HepG2 (cell line): Measurements from ENCODE around the gene ZNF112. TPM values are rescaled to one million over a fixed set of nuclear protein-coding genes. Genes with fewer than 3 reads are reported as not detected.
A peak's percentile ranks its signal among the peaks of the same experiment; 100 is the strongest.

Experiments
- ARID4A ChIP-seq: sonication (generic); formaldehyde crosslinking; IDR thresholded peaks from 2 replicates; pipeline ENCODE4 v1.5.0; 2020; ENCODE audit warnings: mild to moderate bottlenecking, missing genetic modification reagents, borderline replicate concordance
- CREB1 ChIP-seq, 2 experiments: fragments of 450-650 bp in 1 of 2; IDR thresholded peaks; 2 replicates each; pipeline ENCODE4 v1.6.1; 2016 to 2017; ENCODE audit warnings: control low read depth in 1 of 2, mild to moderate bottlenecking in 1 of 2, missing compliant biosample characterization in 1 of 2, missing genetic modification characterization in 1 of 2
- CREM ChIP-seq, 2 experiments: sonication (generic) in 1 of 2; formaldehyde crosslinking in 1 of 2; IDR thresholded peaks; 2 replicates each; pipeline versions ENCODE4 v1.4.0 to v1.6.1; 2016 to 2020; ENCODE audit warnings: antibody characterized with exemption in 1 of 2, mild to moderate bottlenecking in 1 of 2, missing genetic modification reagents in 1 of 2
- ELF1 ChIP-seq: sonication (generic); formaldehyde crosslinking; IDR thresholded peaks from 2 replicates; pipeline ENCODE4 v1.4.0; 2020; ENCODE audit warnings: missing genetic modification reagents
- GABPA ChIP-seq, 2 experiments: IDR thresholded peaks; 2 replicates each; pipeline ENCODE4 v1.6.1; 2011 to 2016; ENCODE audit warnings: low read depth in 2 of 2, low read length in 1 of 2, missing biosample characterization in 1 of 2, missing genetic modification characterization in 1 of 2
- GATAD1 ChIP-seq: IDR thresholded peaks from 2 replicates; pipeline ENCODE4 v1.6.1; 2016; ENCODE audit warnings: missing genetic modification reagents, missing compliant biosample characterization
- HES4 ChIP-seq: sonication (generic); formaldehyde crosslinking; IDR thresholded peaks from 2 replicates; pipeline ENCODE4 v1.9.0; 2021; ENCODE audit warnings: mild to moderate bottlenecking, missing genetic modification reagents, borderline replicate concordance
- HNRNPK ChIP-seq: fragments of 200-400 bp; formaldehyde crosslinking; IDR thresholded peaks from 2 replicates; pipeline ENCODE4 v1.6.1; 2018; ENCODE audit warnings: low read length, low read depth, moderate library complexity, mild to moderate bottlenecking; ENCODE audit not compliant: poor library complexity, severe bottlenecking
- KAT8 ChIP-seq: IDR thresholded peaks from 2 replicates; pipeline ENCODE4 v1.6.1; 2016; ENCODE audit warnings: missing genetic modification reagents, missing compliant biosample characterization
- NCOA2 ChIP-seq: sonication (generic); formaldehyde crosslinking; IDR thresholded peaks from 2 replicates; pipeline ENCODE4 v1.8.0; 2022; ENCODE audit warnings: inconsistent platforms
- NR2C2 ChIP-seq: sonication (generic); formaldehyde crosslinking; IDR thresholded peaks from 2 replicates; pipeline ENCODE4 v1.4.0; 2020; ENCODE audit warnings: missing genetic modification reagents, mild to moderate bottlenecking, moderate library complexity, borderline replicate concordance
- POLR2AphosphoS5 ChIP-seq: IDR thresholded peaks from 2 replicates; pipeline ENCODE4 v1.6.1; 2012; ENCODE audit warnings: low read depth, low read length
- POLR2G ChIP-seq: fragments of 200-400 bp; formaldehyde crosslinking; IDR thresholded peaks from 2 replicates; pipeline ENCODE4 v1.6.1; 2018; ENCODE audit warnings: mild to moderate bottlenecking, low read depth, low read length, moderate library complexity
- PRMT3 ChIP-seq: sonication (generic); formaldehyde crosslinking; IDR thresholded peaks from 2 replicates; pipeline ENCODE4 v1.8.1; 2022; ENCODE audit warnings: low read depth, mild to moderate bottlenecking, moderate library complexity, missing genetic modification reagents, borderline replicate concordance
- RBFOX2 ChIP-seq: fragments of 200-400 bp; formaldehyde crosslinking; IDR thresholded peaks from 2 replicates; pipeline ENCODE4 v1.6.1; 2017; ENCODE audit warnings: low read depth, mild to moderate bottlenecking, low read length
- YEATS2 ChIP-seq: sonication (generic); formaldehyde crosslinking; IDR thresholded peaks from 2 replicates; pipeline ENCODE4 v1.4.0; 2020; ENCODE audit warnings: missing genetic modification reagents, borderline replicate concordance
- ZBTB37 ChIP-seq: sonication (generic); formaldehyde crosslinking; IDR thresholded peaks from 2 replicates; pipeline ENCODE4 v1.4.0; 2020; ENCODE audit warnings: mild to moderate bottlenecking, missing genetic modification reagents
- ZFX ChIP-seq: sonication (generic); formaldehyde crosslinking; IDR thresholded peaks from 2 replicates; pipeline ENCODE4 v1.4.0; 2020; ENCODE audit warnings: mild to moderate bottlenecking, low read depth, missing genetic modification reagents, moderate library complexity
- ZFY ChIP-seq: sonication (generic); formaldehyde crosslinking; IDR thresholded peaks from 2 replicates; pipeline ENCODE4 v1.4.0; 2020; ENCODE audit warnings: missing genetic modification reagents
- ZNF282 ChIP-seq: fragments of 450-650 bp; IDR thresholded peaks from 2 replicates; pipeline ENCODE4 v1.6.1; 2018; ENCODE audit not compliant: partially characterized antibody
- ZNF644 ChIP-seq: IDR thresholded peaks from 2 replicates; pipeline ENCODE4 v1.6.1; 2016; ENCODE audit warnings: low read depth
- ZSCAN9 ChIP-seq: IDR thresholded peaks from 2 replicates; pipeline ENCODE4 v1.6.1; 2016; ENCODE audit warnings: borderline replicate concordance
- polyA plus RNA-seq, 8 experiments: library from polyadenylated mRNA; depleted of rRNA in 3 of 8; stranded (reverse) in 7 of 8; unstranded in 1 of 8; fragments of >200 nt; fragmentation: Illumina TruSeq in 4 of 8; extraction: Trizol in 4 of 8; gene quantifications; 2 replicates each; pipeline versions ENCODE4 v1.2.1 to v1.2.3, GENCODE V29; 2011 to 2016; ENCODE audit warnings: low read depth in 4 of 8, missing spikeins in 1 of 8, mixed read lengths in 1 of 8; ENCODE audit not compliant: insufficient read depth in 1 of 8
- total RNA-seq, 5 experiments: library from RNA; depleted of rRNA; stranded (reverse); fragments of >200 nt; fragmentation: Illumina TruSeq; extraction: Trizol; gene quantifications; 2 replicates each; pipeline ENCODE4 v1.2.3, GENCODE V29; 2016; ENCODE audit warnings: low read depth in 1 of 5

ZNF112 gene
- total and polyA plus RNA-seq, 2 of the 13 experiments (the other 11 are each of a cell fraction or from before 2014, with no cell fraction given): 1.8 to 3.6 TPM

GRCh38 chr19:44401139-44402115 is 44.9 kb upstream of the ZNF112 start, which contains the start of gene ZNF285 (continued):
- TF ChIP-seq ZBTB37 (CRISPR knock-in tag): no peak
- TF ChIP-seq CREM (IDR thresholded peaks at IDR 0.05): peak; percentile 78
- TF ChIP-seq CREM (CRISPR knock-in tag; IDR thresholded peaks at IDR 0.05): no peak
- TF ChIP-seq ZFX (CRISPR knock-in tag): peak; percentile 66
- TF ChIP-seq ZFY (CRISPR knock-in tag): peak; percentile 63; the same call in 1 of the 2 replicates
- peak; percentile 48 for TF ChIP-seq POLR2G
- TF ChIP-seq NR2C2 (CRISPR knock-in tag): peak; percentile 89
- TF ChIP-seq YEATS2: no peak
- TF ChIP-seq CREB1 (IDR thresholded peaks at IDR 0.05): no peak
- peak; percentile 66 for TF ChIP-seq CREB1 (CRISPR knock-in tag; IDR thresholded peaks at IDR 0.05)
- 0 out of 2 replicates have a peak, but pooled peaks have one; percentile 13 for TF ChIP-seq POLR2AphosphoS5
- peak; percentile 65; the same call in 1 of the 2 replicates for TF ChIP-seq ZNF644 (CRISPR knock-in tag)
- TF ChIP-seq GABPA (IDR thresholded peaks at IDR 0.05; ENCODE audit: low read depth, low read length): peak; percentile 53
- TF ChIP-seq GABPA (CRISPR knock-in tag; IDR thresholded peaks at IDR 0.05; ENCODE audit: low read depth): peak; percentile 88
- peak; percentile 74 for TF ChIP-seq GATAD1
- peak; percentile 52; the same call in 1 of the 2 replicates for TF ChIP-seq ARID4A (CRISPR knock-in tag)
- no peak for TF ChIP-seq NCOA2
- peak; percentile 80 for TF ChIP-seq KAT8 (CRISPR knock-in tag)
- 0 out of 2 replicates have a peak, but pooled peaks have one; percentile 39 for TF ChIP-seq RBFOX2
- TF ChIP-seq ZSCAN9 (CRISPR knock-in tag): no peak
- no peak for TF ChIP-seq ZNF282
- peak; percentile 81 for TF ChIP-seq ELF1 (CRISPR knock-in tag)
- TF ChIP-seq HES4 (CRISPR knock-in tag): no peak
- peak; percentile 19 for TF ChIP-seq HNRNPK
- no peak for TF ChIP-seq PRMT3 (CRISPR knock-in tag)
